Stimulated activated CD8-positive, alpha-beta memory T cell treated with anti-CD3 and anti-CD28 coated beads, Interleukin-15, amount 100 ng/mL, for 4 hours (primary cell): Measurements from ENCODE around the gene ZBTB7C.

Experiments used
- DNase-seq, 2 donors: peaks; one replicate each; pipeline ENCODE4 v3.0.0-alpha.2; 2020; ENCODE audit warnings: low read depth in 2 of 2

The ZBTB7C gene

GRCh38 chr18:48036641-48037421 is 372.4 kb downstream of the ZBTB7C start:
- DNase-seq: no peak

- no peak for DNase-seq
Observed at GRCh38 chr18:48036226-48036625, 373.0 kb downstream of the ZBTB7C start.

GRCh38 chr18:48035556-48035860 is 373.7 kb downstream of the ZBTB7C start:
- no peak for DNase-seq

- DNase-seq: no peak
Observed at GRCh38 chr18:48034651-48035555, 374.3 kb downstream of the ZBTB7C start.

GRCh38 chr18:48033790-48034650 is 375.2 kb downstream of the ZBTB7C start:
- no peak for DNase-seq

- DNase-seq: no peak
Observed at GRCh38 chr18:48032876-48033789, 376.1 kb downstream of the ZBTB7C start.

GRCh38 chr18:48031641-48032040 is 377.5 kb downstream of the ZBTB7C start:
- DNase-seq: no peak

GRCh38 chr18:48030616-48031480 is 378.3 kb downstream of the ZBTB7C start:
- DNase-seq: no peak

- no peak for DNase-seq
Observed at GRCh38 chr18:48029296-48029986, 379.7 kb downstream of the ZBTB7C start.

GRCh38 chr18:48028696-48029095 is 380.5 kb downstream of the ZBTB7C start:
- DNase-seq: no peak

- DNase-seq: no peak
Observed at GRCh38 chr18:48028081-48028480, 381.1 kb downstream of the ZBTB7C start.

- DNase-seq: no peak
Observed at GRCh38 chr18:48027401-48027963, 381.7 kb downstream of the ZBTB7C start.

- no peak for DNase-seq
Observed at GRCh38 chr18:48026216-48026615, 383.0 kb downstream of the ZBTB7C start.

GRCh38 chr18:48024881-48025660 is 384.1 kb downstream of the ZBTB7C start:
- no peak for DNase-seq

GRCh38 chr18:48024009-48024512 is 385.1 kb downstream of the ZBTB7C start:
- no peak for DNase-seq

GRCh38 chr18:48023334-48024008 is 385.7 kb downstream of the ZBTB7C start:
- no peak for DNase-seq

- no peak for DNase-seq
Observed at GRCh38 chr18:48022531-48023329, 386.5 kb downstream of the ZBTB7C start.
